Measurements from ENCODE around the gene PDZD2.

DNA sequence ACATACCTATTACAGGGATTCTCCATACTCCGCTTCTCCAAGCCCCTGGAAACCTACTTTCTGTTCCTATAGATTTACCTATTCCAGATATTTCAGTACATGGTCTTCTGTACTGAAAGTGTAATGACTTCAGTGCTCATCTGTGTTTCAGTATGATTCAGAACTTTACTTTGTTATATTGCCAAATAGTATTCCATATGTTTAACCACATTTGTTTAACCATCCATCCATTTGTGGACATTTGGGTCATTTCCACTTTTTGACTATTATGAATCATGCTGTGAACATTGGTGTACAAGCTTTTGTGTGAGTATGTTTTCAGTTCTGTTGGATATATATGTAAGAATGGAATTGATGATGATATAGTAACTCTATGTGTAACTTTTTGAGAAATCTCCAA is 188.9 kb downstream of the PDZD2 start:
- TF ChIP-seq, protein P1, sequence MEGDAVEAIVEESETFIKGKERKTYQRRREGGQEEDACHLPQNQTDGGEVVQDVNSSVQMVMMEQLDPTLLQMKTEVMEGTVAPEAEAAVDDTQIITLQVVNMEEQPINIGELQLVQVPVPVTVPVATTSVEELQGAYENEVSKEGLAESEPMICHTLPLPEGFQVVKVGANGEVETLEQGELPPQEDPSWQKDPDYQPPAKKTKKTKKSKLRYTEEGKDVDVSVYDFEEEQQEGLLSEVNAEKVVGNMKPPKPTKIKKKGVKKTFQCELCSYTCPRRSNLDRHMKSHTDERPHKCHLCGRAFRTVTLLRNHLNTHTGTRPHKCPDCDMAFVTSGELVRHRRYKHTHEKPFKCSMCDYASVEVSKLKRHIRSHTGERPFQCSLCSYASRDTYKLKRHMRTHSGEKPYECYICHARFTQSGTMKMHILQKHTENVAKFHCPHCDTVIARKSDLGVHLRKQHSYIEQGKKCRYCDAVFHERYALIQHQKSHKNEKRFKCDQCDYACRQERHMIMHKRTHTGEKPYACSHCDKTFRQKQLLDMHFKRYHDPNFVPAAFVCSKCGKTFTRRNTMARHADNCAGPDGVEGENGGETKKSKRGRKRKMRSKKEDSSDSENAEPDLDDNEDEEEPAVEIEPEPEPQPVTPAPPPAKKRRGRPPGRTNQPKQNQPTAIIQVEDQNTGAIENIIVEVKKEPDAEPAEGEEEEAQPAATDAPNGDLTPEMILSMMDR (IDR thresholded peaks at IDR 0.05; ENCODE audit: low read depth, low read length, poor library complexity, severe bottlenecking): no peak
- no peak for TF ChIP-seq EZH2phosphoT487 (IDR thresholded peaks at IDR 0.05; ENCODE audit: borderline replicate concordance, low read length)

All from DOHH2 (cell line).